ENCODE data around the gene REV1. TPM values are rescaled to one million over a fixed set of nuclear protein-coding genes. Genes with fewer than 3 reads are reported as not detected.
A peak's percentile ranks its signal among the peaks of the same experiment; 100 is the strongest.

Gene REV1
- total and polyA plus RNA-seq, 4 donors = 13.7 to 165 (median 34.5) TPM

DNA sequence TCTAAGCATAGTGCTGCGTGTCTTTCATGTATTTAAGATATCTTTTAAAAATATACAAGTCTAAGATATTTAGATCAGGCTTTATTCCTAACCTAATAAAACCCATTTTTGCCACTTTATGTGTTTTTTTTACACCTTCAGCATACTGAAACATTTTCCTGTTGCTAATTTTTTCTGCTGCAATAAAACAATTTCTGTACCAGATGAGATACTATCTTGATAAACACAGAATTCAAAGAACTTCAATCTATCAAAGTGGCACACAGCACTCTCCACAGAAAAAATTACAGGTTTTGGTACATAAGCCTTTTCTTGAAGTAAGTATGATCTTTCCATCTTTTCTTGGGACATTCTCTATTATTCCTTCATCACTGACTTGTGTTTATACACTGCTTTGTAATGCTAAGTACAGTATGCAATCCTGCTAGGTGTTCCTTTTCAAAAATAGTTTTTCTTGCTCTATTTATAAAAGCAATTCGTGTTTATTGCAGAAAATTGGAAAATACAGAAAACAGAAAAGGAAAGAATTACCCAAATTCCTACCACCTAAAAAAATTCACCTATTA, 16.2 kb downstream of the REV1 start:
- H3K27ac ChIP-seq (ENCODE audit: low read depth in 1 of 2, low read length in 1 of 2) = no peak overlapping the region
- WGBS, 2 donors = 70 to 76% methylated on average over 2 of the region's 2 CpGs

DNA sequence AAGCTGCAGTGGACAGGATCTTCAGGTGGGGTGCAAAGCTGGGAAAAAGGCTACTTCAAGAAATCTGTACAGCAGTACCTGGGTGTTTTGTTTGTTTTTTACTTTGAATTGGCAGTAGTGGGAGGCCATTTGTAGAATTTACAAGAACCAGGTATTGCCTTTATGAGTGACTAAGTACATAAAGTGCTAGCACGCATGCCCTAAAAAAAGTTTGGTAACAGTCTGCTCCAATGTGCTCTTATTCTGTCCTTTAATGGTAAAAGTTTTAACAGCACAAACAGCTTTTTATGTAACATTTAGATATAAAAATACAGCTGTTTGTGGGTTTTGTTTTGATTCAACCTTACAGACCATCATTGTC, 17.2 kb downstream of the REV1 start:
- 67 to 70% methylated on average over 1 of the region's 1 CpG for WGBS, 2 donors

More for the DNA sequence above, 16.2 kb downstream of the REV1 start:
- H3K27me3 ChIP-seq (ENCODE audit: control insufficient read depth in 3 of 3, insufficient read depth in 3 of 3, low read length in 2 of 3) = no peaks in the 10 kb centered on the region
- DNase-seq (no peak), ATAC-seq (ENCODE audit: insufficient read depth, low FRiP score) (no peak)
- H3K9ac ChIP-seq (ENCODE audit: insufficient read depth in 1 of 2, low read length in 2 of 2) = no peak overlapping the region
- TF ChIP-seq, protein P1, sequence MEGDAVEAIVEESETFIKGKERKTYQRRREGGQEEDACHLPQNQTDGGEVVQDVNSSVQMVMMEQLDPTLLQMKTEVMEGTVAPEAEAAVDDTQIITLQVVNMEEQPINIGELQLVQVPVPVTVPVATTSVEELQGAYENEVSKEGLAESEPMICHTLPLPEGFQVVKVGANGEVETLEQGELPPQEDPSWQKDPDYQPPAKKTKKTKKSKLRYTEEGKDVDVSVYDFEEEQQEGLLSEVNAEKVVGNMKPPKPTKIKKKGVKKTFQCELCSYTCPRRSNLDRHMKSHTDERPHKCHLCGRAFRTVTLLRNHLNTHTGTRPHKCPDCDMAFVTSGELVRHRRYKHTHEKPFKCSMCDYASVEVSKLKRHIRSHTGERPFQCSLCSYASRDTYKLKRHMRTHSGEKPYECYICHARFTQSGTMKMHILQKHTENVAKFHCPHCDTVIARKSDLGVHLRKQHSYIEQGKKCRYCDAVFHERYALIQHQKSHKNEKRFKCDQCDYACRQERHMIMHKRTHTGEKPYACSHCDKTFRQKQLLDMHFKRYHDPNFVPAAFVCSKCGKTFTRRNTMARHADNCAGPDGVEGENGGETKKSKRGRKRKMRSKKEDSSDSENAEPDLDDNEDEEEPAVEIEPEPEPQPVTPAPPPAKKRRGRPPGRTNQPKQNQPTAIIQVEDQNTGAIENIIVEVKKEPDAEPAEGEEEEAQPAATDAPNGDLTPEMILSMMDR (IDR thresholded peaks at IDR 0.05; ENCODE audit: control extremely low read depth, extremely low read depth) = no peak
- no peaks in the 10 kb centered on the region for H3K9me3 ChIP-seq (ENCODE audit: control insufficient read depth in 4 of 4, insufficient read depth in 3 of 4, low read length in 3 of 4)
- H3K4me1 ChIP-seq (ENCODE audit: control insufficient read depth in 5 of 5, insufficient read depth in 5 of 5, low read length in 5 of 5) = peaks cover 0 to 22% (median 0%) of the 10 kb centered on the region in 5 donors
- no peak overlapping the region for H3K4me3 ChIP-seq
- H3K36me3 ChIP-seq (ENCODE audit: control insufficient read depth in 4 of 4, insufficient read depth in 4 of 4, low read length in 4 of 4) = no peaks in the 10 kb centered on the region

DNA sequence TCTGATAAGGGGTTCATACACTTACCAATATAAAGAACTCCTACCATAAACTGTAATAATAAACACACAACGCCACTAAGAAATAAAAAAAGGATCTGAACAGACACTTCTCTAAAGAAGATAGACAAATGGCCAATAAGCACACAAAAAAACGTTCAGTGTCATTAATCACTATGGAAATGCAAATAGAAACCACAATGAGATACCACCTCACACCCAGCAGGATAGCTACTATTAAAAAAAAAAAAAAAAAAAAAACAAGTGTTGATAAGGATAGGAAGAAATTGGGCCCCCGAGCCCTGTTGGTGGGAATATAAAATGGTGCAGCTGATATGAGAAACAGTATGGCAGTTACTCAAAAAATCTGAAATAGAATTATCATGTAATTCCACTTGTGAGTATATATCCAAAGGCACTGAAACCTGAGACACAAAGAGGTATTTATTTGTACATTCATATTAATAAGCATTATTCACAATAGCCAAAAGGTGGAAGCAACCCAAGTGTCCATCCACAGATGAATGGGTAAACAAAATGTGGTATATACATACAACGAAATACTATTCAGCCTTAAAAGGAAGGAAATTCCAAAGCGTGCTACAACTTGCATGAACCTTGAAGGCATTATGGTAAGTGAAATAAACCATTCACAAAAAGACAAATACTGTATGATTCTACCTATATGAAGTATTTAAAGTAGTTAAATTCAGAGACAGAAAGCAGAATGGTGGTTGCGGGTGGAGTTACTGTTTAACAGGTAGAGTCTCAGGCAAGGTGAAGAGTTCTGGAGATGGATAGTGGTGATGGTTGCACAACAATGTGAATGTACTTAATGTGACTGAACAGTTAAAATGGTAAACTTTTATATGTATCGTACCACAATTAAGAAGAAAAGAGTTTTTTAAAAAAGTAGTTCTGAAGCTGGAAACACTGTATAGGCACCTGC, 17.9 kb downstream of the REV1 start:
- TF ChIP-seq, protein P1 (IDR thresholded peaks at IDR 0.05; ENCODE audit: control extremely low read depth, extremely low read depth) = no peak
- Histone ChIP-seq H3K27me3 (ENCODE audit: control insufficient read depth in 3 of 3, insufficient read depth in 3 of 3, low read length in 2 of 3) (no peaks in the 10 kb centered on the region), H3K36me3 (ENCODE audit: control insufficient read depth in 4 of 4, insufficient read depth in 4 of 4, low read length in 4 of 4) (no peaks in the 10 kb centered on the region), H3K9me3 (ENCODE audit: control insufficient read depth in 4 of 4, insufficient read depth in 3 of 4, low read length in 3 of 4) (no peaks in the 10 kb centered on the region), H3K4me3 (no peak overlapping the region), H3K4me1 (ENCODE audit: control insufficient read depth in 5 of 5, insufficient read depth in 5 of 5, low read length in 5 of 5) (peaks cover 0 to 22% (median 0%) of the 10 kb centered on the region in 5 donors), H3K27ac (ENCODE audit: low read depth in 1 of 2, low read length in 1 of 2) (no peak overlapping the region), H3K9ac (ENCODE audit: insufficient read depth in 1 of 2, low read length in 2 of 2) (no peak overlapping the region)
- 65 to 72% methylated on average over 7 of the region's 7 CpGs for WGBS, 2 donors
- DNase-seq (no peak), ATAC-seq (ENCODE audit: insufficient read depth, low FRiP score) (no peak)

More for the DNA sequence above, 17.2 kb downstream of the REV1 start:
- no peaks in the 10 kb centered on the region for H3K27me3 ChIP-seq (ENCODE audit: control insufficient read depth in 3 of 3, insufficient read depth in 3 of 3, low read length in 2 of 3)
- H3K9ac ChIP-seq (ENCODE audit: insufficient read depth in 1 of 2, low read length in 2 of 2) = no peak overlapping the region
- DNase-seq = peak in 1 of 3 donors; percentile 34
- TF ChIP-seq, protein P1 (IDR thresholded peaks at IDR 0.05; ENCODE audit: control extremely low read depth, extremely low read depth) = no peak
- no peak overlapping the region for H3K27ac ChIP-seq (ENCODE audit: low read depth in 1 of 2, low read length in 1 of 2)
- H3K4me3 ChIP-seq = no peak overlapping the region
- H3K36me3 ChIP-seq (ENCODE audit: control insufficient read depth in 4 of 4, insufficient read depth in 4 of 4, low read length in 4 of 4) = no peaks in the 10 kb centered on the region
- no peaks in the 10 kb centered on the region for H3K9me3 ChIP-seq (ENCODE audit: control insufficient read depth in 4 of 4, insufficient read depth in 3 of 4, low read length in 3 of 4)
- peaks cover 0 to 18% (median 0%) of the 10 kb centered on the region in 5 donors for H3K4me1 ChIP-seq (ENCODE audit: control insufficient read depth in 5 of 5, insufficient read depth in 5 of 5, low read length in 5 of 5)
- peak; percentile 37 for ATAC-seq (ENCODE audit: insufficient read depth, low FRiP score)

Data from lung (tissue), 12 donors.